ENCODE measurements around the gene KIF26A.

KIF26A gene

GRCh38 chr14:104135904-104136471 lies 2.4 kb upstream of the KIF26A start:
- no peak for DNase-seq
- TF ChIP-seq POLR2A (IDR thresholded peaks at IDR 0.05; ENCODE audit: low read length) = no peak
- TF ChIP-seq GATA1 (IDR thresholded peaks at IDR 0.05; ENCODE audit: low read depth, low read length) = no peak

DNA sequence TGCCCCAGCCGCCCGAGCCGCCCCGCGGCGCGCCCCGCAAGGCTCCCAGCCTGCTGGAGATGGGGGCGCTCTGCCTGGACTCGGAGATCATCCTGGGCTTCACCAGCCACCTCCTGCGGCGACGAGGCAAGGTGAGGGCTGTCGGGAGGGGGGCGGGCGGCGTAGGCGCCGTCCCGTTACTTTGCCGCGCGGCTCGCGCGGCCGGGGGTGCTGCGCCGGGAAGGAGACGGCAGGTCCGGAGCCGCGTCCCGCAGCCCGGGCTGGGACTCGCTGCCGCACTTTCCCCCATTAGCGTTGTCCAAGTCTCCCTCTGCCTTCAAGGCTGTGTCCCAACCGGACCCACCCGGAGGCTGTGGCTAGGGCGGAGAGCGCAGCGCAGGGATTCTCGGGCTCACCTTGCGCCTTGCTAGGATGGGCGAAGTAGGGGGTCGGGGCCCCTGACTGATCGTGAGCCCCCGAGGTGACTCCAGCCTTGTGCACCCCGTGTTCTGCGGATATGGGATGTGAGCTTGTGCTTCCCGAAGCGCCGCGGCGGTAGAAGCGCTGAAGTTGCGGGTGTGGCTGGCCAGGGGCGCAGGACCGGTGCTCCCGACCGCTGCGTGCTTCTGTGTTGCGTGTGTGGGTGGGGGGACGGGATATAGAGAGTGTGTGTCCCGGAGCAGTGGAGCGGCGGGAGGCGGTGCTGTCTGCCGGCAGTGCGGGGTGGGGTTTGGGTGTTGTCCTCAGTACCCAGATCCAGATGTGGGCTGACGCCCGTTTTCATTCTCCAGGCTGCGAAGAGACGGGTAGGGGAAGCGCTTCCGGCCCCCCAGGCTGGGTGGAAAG lies 1.7 kb upstream of the KIF26A start:
- no peak for TF ChIP-seq POLR2A (IDR thresholded peaks at IDR 0.05; ENCODE audit: low read length)
- TF ChIP-seq GATA1 (IDR thresholded peaks at IDR 0.05; ENCODE audit: low read depth, low read length) = no peak
- peak; percentile 33 to 52 for DNase-seq

- TF ChIP-seq POLR2A (IDR thresholded peaks at IDR 0.05; ENCODE audit: low read length) = no peak
- TF ChIP-seq GATA1 (IDR thresholded peaks at IDR 0.05; ENCODE audit: low read depth, low read length) = no peak
- peak; percentile 76 to 88 for DNase-seq
These were observed 890 bp upstream of the KIF26A start for GRCh38 chr14:104137297-104138097.

GRCh38 chr14:104138718-104139459 lies 502 bp downstream of the KIF26A start:
- TF ChIP-seq POLR2A (IDR thresholded peaks at IDR 0.05; ENCODE audit: low read length) (peak; percentile 40), GATA1 (IDR thresholded peaks at IDR 0.05; ENCODE audit: low read depth, low read length) (no peak)
- DNase-seq = peak in 1 of 2 experiments; percentile 56

GRCh38 chr14:104139460-104140212 lies 1.2 kb downstream of the KIF26A start:
- peak in 1 of 2 experiments; percentile 46 for DNase-seq
- TF ChIP-seq POLR2A (IDR thresholded peaks at IDR 0.05; ENCODE audit: low read length) = no peak
- no peak for TF ChIP-seq GATA1 (IDR thresholded peaks at IDR 0.05; ENCODE audit: low read depth, low read length)

- DNase-seq = no peak
- TF ChIP-seq POLR2A (IDR thresholded peaks at IDR 0.05; ENCODE audit: low read length) (no peak), GATA1 (IDR thresholded peaks at IDR 0.05; ENCODE audit: low read depth, low read length) (no peak)
These were observed 1.8 kb downstream of the KIF26A start for GRCh38 chr14:104140213-104140462.

DNA sequence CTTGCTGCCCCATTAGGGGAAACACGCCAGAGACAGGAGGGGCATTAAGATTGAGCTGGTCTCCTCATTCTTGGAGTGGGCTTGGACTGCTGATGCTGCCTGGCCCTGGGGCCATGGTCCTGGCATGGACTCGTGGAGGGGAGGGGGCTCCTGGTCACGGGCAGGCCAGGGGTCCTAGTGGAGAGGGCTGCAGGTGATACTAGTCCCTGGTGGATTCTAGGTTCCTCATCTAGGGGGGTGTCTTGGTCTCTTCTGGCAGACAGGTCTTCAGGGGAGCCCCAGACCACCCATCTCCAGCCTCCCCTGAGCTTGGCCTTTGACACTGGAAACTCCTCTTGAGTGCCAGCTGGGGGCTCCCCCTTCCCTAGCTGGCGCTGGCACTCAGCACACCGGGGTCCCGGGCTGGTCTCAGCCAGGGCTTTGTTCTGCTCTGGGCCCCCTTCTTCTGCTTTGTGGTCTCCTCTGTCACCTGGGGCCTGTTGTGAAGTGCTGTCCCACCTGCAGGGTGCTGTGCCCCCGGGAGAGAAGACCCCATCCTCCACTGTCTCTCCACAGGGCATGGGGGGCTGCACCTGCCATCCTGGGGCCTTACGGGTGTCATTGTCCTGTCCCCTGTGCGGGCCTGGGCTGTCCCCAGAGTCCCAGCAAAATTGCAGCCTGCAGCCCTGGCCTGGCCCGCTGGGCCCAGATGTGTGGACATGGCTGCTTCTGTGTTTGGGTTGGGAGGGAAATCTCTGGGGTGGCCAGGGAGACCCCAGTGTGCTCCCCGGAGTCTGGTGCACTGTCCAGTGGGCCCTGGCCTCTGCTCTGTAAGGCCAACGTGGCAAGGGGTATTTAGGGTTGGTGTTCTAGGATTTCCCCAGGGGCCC lies 2.3 kb downstream of the KIF26A start:
- DNase-seq = no peak
- TF ChIP-seq GATA1 (IDR thresholded peaks at IDR 0.05; ENCODE audit: low read depth, low read length) (no peak), POLR2A (IDR thresholded peaks at IDR 0.05; ENCODE audit: low read length) (no peak)

- no peak for TF ChIP-seq GATA1 (IDR thresholded peaks at IDR 0.05; ENCODE audit: low read depth, low read length)
- no peak for TF ChIP-seq POLR2A (IDR thresholded peaks at IDR 0.05; ENCODE audit: low read length)
- DNase-seq = no peak
These were observed 3.3 kb downstream of the KIF26A start for GRCh38 chr14:104141621-104142091.

GRCh38 chr14:104142136-104142945 lies 4.0 kb downstream of the KIF26A start:
- TF ChIP-seq GATA1 (IDR thresholded peaks at IDR 0.05; ENCODE audit: low read depth, low read length) (no peak), POLR2A (IDR thresholded peaks at IDR 0.05; ENCODE audit: low read length) (no peak)

DNA sequence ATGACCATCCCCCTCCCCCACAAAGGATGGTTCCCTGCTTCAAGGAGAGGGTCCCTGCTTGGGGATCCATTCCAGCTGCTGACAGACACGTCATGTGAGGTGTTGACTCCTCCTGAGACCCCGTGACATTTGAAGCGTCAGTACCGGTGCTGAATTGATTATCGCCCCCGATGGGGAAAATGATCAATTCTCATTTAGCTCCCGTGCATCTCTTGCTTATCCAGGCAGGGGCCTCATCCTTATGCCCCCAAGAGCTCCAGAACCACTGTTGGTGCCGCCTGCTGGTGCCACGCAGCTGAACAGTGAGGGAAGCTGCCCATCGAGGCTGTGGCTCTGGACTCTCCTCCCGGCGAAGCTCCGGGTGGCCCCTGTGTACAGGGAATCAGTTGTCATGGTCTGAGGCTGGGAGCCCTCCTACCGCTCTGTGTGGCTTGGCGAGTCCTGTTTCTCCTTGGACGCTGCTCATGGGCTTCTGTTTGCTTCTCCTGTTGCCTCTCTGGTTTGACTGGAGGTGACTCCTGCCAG lies 4.6 kb downstream of the KIF26A start:
- no peak for DNase-seq
- TF ChIP-seq POLR2A (IDR thresholded peaks at IDR 0.05; ENCODE audit: low read length) (no peak), GATA1 (IDR thresholded peaks at IDR 0.05; ENCODE audit: low read depth, low read length) (no peak)

More at GRCh38 chr14:104142136-104142945, 4.0 kb downstream of the KIF26A start:
- no peak for DNase-seq
